Mesothelial cell of epicardium (in vitro differentiated cells): ENCODE measurements around the gene FEZ2. TPM values are rescaled to one million over a fixed set of nuclear protein-coding genes. Genes with fewer than 3 reads are reported as not detected.
A peak's percentile ranks its signal among the peaks of the same experiment; 100 is the strongest.

ENCODE experiments used
- DNase-seq, 2 experiments: peaks; one replicate each; pipeline ENCODE4 v3.0.0; 2021; ENCODE audit warnings: low spot score in 2 of 2; ENCODE audit not compliant: unreplicated experiment in 2 of 2
- H3K27ac Mint-ChIP-seq: 2 replicates; pipeline ENCODE4 v1.8.0; 2021; ENCODE audit warnings: mixed read lengths
- H3K27me3 Mint-ChIP-seq: 2 replicates; pipeline ENCODE4 v1.8.0; 2021; ENCODE audit warnings: low read depth, mixed read lengths
- H3K36me3 Mint-ChIP-seq: 2 replicates; pipeline ENCODE4 v1.8.0; 2021; ENCODE audit warnings: mixed read lengths
- H3K4me1 Mint-ChIP-seq: 2 replicates; pipeline ENCODE4 v1.8.0; 2021; ENCODE audit warnings: mixed read lengths
- H3K4me3 Mint-ChIP-seq: 2 replicates; pipeline ENCODE4 v1.8.0; 2021; ENCODE audit warnings: mild to moderate bottlenecking, moderate library complexity, mixed read lengths
- H3K9me3 Mint-ChIP-seq: 2 replicates; pipeline ENCODE4 v1.8.0; 2021; ENCODE audit warnings: mixed read lengths
- total RNA-seq: library from RNA; stranded (reverse); gene quantifications from 3 replicates; pipeline ENCODE4 v1.2.1, GENCODE V29; 2021
- TF ChIP-seq, protein P1 (sequence below): fragments of 200-600 bp; sonication (generic); IDR thresholded peaks from one replicate; pipeline ENCODE4 v1.5.0; 2021; ENCODE audit warnings: antibody characterized with exemption; ENCODE audit not compliant: unreplicated experiment

Gene FEZ2
- total RNA-seq, 1 donor from 2014 or later = 60.4 TPM

DNA sequence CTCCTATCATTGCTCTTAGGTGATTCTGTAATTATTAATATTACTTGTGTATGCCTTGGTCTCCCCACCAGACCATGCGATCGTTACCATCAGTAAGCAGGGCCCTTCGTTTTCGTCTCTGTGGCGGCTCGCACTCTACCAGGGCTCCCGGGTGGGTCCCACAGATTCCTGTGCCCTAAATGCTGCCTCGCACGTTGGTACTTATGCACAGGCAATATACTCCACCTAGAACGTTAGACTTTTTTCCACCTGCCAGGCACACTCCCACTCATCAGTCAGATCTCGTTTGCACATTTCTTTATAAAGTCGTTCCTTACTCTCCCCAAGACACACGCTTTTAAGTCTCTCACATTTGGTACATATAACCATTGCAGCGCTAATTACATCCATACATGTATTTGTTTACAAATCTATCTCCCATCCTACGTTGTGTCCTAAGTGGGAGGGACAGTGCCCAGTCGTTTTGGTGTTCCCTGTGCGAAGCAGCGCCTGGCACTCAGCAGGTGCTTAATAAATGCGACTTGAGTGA, 901 bp downstream of the FEZ2 start:
- no peak for DNase-seq
- peak overlapping the region; percentile 83 for H3K4me3 Mint-ChIP-seq
- TF ChIP-seq, protein P1, sequence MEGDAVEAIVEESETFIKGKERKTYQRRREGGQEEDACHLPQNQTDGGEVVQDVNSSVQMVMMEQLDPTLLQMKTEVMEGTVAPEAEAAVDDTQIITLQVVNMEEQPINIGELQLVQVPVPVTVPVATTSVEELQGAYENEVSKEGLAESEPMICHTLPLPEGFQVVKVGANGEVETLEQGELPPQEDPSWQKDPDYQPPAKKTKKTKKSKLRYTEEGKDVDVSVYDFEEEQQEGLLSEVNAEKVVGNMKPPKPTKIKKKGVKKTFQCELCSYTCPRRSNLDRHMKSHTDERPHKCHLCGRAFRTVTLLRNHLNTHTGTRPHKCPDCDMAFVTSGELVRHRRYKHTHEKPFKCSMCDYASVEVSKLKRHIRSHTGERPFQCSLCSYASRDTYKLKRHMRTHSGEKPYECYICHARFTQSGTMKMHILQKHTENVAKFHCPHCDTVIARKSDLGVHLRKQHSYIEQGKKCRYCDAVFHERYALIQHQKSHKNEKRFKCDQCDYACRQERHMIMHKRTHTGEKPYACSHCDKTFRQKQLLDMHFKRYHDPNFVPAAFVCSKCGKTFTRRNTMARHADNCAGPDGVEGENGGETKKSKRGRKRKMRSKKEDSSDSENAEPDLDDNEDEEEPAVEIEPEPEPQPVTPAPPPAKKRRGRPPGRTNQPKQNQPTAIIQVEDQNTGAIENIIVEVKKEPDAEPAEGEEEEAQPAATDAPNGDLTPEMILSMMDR = no peak
- no peaks in the 10 kb centered on the region for H3K27me3 Mint-ChIP-seq
- peaks cover 34% of the 10 kb centered on the region for H3K4me1 Mint-ChIP-seq
- no peaks in the 10 kb centered on the region for H3K9me3 Mint-ChIP-seq
- peak overlapping the region; percentile 93 for H3K27ac Mint-ChIP-seq
- peaks cover 11% of the 10 kb centered on the region for H3K36me3 Mint-ChIP-seq

DNA sequence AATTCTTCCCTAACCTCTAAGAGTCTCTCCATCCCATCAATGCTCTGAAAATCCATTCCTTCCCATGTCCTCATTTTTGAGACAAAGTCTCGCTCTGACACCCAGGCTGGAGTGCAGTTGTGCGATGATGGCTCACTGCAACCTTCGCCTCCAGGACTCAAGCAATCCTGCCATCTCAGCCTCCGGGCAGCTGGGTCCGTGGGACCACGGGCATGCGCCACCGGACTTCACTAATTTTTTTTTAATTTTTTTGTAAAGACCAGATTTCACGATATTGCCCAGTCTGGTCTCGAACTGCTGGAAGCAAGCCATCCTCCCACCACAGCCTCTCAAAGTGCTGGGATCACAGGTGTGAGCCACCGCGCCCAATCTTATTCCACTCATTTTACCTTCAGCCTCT, 1.6 kb downstream of the FEZ2 start:
- H3K9me3 Mint-ChIP-seq = no peaks in the 10 kb centered on the region
- DNase-seq = no peak
- peak overlapping the region; percentile 83 for H3K4me3 Mint-ChIP-seq
- TF ChIP-seq, protein P1 = no peak
- no peaks in the 10 kb centered on the region for H3K27me3 Mint-ChIP-seq
- peak overlapping the region; percentile 93 for H3K27ac Mint-ChIP-seq
- peaks cover 37% of the 10 kb centered on the region for H3K4me1 Mint-ChIP-seq
- peaks cover 11% of the 10 kb centered on the region for H3K36me3 Mint-ChIP-seq

DNA sequence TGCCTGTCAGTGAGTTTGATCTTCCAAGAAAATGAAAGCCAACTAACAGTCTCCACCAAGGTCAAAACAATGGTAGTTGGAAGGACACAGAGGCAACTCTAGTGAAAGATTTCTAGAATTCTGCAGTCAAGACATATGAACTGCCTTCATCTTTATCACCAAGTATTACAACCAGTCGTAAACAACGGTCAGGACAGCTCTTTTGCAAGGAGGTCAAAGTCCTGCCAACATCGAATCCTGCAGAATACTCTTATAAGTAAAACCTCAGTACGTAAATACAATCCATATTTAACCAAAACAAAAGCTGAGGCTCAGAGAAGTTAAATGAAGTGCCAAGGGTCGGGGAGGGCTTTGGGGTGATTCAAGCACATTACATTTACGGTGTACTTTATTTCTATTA, 3.1 kb downstream of the FEZ2 start:
- Mint-ChIP-seq H3K27me3 (no peaks in the 10 kb centered on the region), H3K9me3 (no peaks in the 10 kb centered on the region), H3K4me3 (no peak overlapping the region), H3K4me1 (peaks cover 38% of the 10 kb centered on the region), H3K36me3 (peaks cover 13% of the 10 kb centered on the region), H3K27ac (no peak overlapping the region)
- no peak for DNase-seq
- TF ChIP-seq, protein P1 = no peak

DNA sequence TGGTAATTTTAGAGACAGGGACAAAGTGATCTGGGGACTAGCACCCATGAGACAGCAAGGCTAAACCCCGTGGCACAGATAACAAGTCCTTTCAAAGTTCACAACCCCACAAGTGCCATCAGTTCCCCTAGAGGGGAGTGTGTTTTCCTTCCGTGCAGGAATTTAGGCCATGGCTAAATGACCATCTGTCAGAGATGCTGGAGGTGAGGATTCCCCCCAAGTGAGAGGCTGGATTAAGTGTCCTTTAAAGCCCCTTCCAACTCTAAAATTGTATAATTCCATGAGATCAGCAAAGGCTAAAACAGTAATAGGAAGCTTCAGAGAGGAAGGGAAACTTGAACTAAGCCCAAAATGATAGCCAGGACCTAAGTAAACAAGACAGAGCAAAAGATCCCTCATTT, 8.7 kb downstream of the FEZ2 start:
- H3K9me3 Mint-ChIP-seq = no peaks in the 10 kb centered on the region
- peak overlapping the region; percentile 56 for H3K27ac Mint-ChIP-seq
- peaks cover 11% of the 10 kb centered on the region for H3K4me1 Mint-ChIP-seq
- no peak overlapping the region for H3K4me3 Mint-ChIP-seq
- no peaks in the 10 kb centered on the region for H3K27me3 Mint-ChIP-seq
- no peak for DNase-seq
- peaks cover 35% of the 10 kb centered on the region for H3K36me3 Mint-ChIP-seq
- TF ChIP-seq, protein P1 = no peak

DNA sequence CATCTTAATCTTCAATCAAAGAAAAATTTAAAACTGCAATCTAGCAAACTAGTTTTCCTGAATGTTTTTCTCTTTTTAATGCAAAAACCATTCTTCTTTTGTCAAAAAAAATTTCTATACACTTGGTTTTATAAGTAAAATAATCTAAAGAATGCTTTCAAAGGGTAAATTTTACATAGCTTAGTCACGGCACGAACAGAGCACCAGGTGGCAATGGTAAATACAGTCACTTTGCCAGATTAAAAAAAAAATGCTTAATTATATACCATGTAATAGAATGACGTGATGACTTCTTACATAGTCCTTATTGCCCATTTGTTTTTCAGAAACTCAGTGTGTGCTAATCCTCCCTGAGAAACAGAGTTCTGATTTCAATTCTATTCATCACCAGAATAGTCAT, 10.4 kb downstream of the FEZ2 start:
- Mint-ChIP-seq H3K9me3 (no peaks in the 10 kb centered on the region), H3K36me3 (peaks cover 39% of the 10 kb centered on the region), H3K4me1 (peaks cover 22% of the 10 kb centered on the region), H3K27me3 (no peaks in the 10 kb centered on the region), H3K4me3 (no peak overlapping the region), H3K27ac (no peak overlapping the region)
- DNase-seq = no peak
- TF ChIP-seq, protein P1 = no peak

DNA sequence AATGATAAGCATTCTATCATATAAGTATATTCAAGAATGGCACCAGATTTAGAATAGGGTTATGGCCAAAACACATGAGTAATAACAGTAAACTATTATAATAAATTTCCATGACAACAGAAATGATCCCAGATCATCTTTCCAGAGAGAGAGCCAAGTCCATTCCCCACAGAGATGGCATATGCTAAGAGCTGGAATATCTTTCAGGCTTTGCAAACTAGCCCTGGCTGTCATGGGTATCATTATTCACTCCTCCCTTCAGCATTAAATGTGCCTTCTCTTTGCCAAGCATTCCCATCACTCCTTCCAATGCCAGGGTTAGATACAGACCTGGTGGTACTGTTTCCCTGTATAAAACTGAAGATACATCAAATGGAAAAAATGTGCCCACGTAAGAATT, 10.9 kb downstream of the FEZ2 start:
- peaks cover 42% of the 10 kb centered on the region for H3K36me3 Mint-ChIP-seq
- H3K27me3 Mint-ChIP-seq = no peaks in the 10 kb centered on the region
- no peak overlapping the region for H3K4me3 Mint-ChIP-seq
- no peak for DNase-seq
- H3K9me3 Mint-ChIP-seq = no peaks in the 10 kb centered on the region
- H3K4me1 Mint-ChIP-seq = peaks cover 22% of the 10 kb centered on the region
- TF ChIP-seq, protein P1 = no peak
- no peak overlapping the region for H3K27ac Mint-ChIP-seq
